HG03135 (cell line): ENCODE data around the gene COL6A2.

Experiments used
- ATAC-seq: cut with Tn5 transposase; IDR thresholded peaks from one replicate; pipeline ENCODE4 v1.9.1; 2021; ENCODE audit warnings: mild to moderate bottlenecking, moderate library complexity; ENCODE audit not compliant: unreplicated experiment

COL6A2 gene

DNA sequence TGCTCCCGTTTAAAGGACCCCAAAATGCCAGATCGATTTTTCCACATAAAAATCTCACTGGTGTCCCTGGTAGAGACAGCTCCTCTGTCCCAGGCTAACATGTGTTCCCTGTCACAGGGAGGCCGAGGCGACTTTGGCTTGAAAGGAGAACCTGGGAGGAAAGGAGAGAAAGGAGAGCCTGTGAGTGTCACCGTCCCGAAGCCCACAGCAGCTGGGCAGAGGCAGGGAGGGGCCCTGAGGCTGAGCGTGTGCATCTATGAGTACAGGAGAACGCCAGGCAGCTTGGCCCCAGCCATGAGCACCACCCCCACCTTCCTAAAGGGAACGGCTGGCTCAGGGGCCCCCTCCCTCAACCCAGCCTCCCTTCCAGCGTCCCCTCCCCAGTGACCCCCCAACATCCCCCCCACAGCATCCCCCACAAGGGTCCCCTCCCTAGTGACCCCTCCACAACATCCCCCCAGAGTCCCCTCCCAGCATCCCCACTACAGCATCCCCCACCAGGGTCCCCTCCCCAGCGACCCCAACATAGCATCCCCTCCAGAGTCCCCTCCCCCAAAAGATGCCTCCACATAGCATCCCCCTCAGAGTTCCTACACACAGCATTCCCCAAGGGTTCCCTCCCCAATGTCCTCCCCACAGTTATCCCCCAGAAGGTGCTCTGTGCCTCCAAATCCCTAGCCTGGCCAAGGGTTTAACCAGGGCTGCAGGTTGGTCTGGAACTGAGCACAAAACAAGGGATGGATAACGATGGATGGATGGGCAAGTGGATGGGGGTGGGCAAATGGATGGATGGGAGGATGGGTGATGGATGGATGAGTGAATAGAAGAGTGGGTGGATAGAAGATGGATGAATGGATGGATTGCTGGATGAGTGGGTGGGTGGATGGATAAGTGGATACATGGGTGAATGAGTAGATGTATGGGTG is 25.1 kb downstream of the COL6A2 start:
- ATAC-seq = no peak

DNA sequence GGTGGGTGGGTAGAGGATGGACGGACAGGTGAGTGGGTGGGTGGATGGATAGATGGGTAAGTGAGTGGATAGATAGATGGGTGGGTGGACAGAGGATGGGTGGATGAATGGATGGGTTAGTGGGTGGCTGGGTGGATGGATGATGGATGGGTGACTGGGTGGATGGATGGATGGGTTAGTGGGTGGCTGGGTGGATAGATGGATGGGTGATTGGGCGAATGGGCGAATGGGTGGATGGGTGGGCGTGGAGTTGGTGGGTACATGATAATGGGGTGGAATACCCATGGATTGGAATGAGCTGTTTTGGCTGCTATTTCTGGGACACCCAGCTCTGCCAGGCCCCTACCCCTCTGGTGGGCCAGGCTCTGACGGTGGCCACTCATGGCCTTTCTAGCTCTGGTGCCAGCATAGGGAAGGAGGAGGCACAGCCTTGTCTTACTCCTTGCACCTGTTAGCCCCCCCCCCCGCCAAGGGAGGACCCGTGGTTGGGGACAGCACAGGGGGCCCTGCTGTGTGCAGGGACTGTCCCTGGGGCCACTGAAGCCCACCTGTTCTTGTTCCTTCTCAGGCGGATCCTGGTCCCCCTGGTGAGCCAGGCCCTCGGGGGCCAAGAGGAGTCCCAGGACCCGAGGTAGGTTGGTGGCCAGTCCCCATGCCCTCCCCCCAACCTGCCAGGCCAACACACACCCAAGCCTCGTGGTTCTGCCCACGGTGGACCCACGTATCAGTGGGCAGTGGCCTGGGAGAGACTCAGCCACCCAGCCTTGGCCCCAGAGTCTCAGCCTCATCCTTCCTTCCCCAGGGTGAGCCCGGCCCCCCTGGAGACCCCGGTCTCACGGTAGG is 26.4 kb downstream of the COL6A2 start:
- ATAC-seq = no peak

DNA sequence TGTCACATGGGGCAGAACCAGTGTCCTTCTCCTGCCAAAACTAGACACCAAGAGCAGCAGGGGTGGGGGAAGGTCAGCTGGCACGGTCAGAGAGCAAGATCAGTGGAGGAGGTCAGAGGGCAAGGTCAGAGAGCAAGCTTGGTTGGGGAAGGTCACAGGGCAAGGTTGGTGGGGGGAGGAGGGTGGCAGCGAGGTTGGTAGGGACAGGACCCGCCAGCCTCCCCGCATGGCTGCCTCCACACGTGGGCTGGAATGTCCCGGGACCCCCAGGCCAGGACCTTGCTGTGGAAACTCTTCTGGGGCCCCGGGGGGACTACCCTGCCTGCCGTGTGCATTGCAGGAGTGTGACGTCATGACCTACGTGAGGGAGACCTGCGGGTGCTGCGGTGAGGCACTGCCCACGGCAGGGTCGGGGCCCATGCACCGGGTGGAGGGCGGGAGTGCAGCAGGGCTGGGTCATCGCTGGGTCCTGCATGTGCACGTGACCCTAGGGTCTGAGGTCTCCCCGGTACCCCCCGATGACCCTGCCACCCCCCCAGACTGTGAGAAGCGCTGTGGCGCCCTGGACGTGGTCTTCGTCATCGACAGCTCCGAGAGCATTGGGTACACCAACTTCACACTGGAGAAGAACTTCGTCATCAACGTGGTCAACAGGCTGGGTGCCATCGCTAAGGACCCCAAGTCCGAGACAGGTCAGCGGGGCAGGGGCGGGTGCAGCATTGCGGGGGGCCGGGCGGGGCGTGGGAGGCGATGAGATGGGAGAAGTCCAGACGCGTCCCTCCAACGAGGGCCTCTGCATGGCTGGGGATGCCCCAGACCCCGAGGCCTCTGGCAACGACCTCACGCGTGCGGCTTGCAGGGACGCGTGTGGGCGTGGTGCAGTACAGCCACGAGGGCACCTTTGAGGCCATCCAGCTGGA is 27.3 kb downstream of the COL6A2 start:
- ATAC-seq = no peak

DNA sequence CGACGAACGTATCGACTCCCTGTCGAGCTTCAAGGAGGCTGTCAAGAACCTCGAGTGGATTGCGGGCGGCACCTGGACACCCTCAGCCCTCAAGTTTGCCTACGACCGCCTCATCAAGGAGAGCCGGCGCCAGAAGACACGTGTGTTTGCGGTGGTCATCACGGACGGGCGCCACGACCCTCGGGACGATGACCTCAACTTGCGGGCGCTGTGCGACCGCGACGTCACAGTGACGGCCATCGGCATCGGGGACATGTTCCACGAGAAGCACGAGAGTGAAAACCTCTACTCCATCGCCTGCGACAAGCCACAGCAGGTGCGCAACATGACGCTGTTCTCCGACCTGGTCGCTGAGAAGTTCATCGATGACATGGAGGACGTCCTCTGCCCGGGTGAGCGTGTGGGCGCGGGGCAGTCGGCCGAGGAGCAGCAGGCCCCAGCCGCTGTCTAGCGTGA is 28.0 kb downstream of the COL6A2 start:
- no peak for ATAC-seq

DNA sequence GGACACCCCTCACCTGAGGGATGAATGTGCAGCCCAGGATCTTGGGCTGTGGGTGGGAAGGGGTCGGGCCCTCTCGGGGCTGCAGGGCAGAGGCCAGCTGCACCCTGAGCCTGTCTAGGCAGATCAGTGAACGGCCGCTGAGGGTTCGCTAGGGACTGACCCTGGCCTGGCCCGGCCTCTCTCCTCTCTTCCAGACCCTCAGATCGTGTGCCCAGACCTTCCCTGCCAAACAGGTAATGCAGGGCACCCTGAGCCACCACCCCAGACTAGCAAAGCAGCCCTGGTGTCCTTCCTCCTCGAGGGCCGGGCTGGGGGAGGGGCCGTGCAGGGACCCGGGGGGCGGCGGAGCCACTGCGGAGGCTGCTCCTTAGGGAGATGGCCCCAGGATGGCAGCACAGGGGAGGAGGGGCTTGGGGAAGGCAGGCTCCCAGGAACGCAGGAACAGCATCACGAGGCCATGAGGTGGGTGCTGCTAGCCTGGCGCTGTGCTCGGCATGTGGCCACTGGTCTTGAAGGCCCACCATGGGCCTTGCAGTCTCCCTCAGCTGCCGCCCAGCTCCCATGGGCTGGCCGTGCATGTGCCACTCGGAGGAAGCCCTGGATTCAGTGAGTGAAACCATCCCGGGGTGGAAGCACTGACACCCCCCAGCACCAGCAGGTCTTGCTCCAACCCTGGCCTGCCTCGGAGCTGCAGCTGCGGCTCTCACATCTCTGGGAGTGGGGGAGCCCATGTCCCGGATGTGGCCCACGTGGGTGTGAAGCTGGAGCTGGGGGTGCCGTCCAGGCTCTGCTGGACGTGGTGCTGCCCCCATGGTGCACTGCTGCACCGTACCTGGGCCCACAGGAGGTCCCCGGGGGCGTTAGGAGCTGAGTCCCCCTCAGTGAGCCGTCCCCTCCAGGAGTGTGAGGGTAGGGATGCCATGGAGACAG is 28.7 kb downstream of the COL6A2 start:
- ATAC-seq = no peak

DNA sequence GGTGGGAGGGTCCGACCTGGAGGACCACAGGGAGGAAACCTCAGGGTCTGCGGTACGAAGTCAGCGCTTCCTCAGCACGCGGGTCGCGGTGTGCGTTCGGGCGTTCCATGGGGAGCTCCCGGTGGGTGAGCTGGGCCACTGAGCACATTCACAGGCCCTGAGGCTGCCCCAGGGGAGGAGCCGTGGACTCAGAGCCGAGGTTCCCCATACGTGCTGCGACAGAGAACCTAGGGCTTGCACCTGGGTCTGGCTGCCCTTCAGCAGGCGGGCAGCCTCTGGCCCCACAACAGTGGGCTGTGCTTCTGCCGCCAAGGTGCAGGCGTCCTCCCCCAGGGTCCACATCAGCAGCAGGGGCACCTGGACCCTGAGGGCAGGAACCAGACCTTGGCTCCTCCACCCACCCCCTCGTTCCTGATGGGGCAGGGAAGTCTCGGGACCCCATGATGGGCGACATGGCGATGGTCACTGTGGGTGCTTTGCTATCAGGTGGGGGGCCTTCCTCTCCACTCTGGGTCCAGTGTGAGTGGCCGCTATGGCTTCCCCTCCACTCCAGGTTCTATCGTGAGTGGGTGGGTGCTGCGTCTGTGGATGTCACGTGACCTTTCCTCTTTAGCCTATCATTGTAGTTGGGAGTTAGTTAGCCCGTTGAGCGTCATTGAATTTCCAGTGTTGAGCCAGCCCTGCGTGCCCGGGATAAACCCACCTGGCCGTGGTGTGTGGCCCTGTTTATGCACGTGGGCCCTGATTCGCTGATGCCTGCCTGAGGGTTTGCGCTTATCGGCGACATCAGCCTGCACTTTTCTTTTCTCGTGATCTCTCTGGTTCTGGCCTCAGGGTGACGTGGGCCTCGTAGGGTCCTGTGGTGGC is 29.6 kb downstream of the COL6A2 start:
- no peak for ATAC-seq

DNA sequence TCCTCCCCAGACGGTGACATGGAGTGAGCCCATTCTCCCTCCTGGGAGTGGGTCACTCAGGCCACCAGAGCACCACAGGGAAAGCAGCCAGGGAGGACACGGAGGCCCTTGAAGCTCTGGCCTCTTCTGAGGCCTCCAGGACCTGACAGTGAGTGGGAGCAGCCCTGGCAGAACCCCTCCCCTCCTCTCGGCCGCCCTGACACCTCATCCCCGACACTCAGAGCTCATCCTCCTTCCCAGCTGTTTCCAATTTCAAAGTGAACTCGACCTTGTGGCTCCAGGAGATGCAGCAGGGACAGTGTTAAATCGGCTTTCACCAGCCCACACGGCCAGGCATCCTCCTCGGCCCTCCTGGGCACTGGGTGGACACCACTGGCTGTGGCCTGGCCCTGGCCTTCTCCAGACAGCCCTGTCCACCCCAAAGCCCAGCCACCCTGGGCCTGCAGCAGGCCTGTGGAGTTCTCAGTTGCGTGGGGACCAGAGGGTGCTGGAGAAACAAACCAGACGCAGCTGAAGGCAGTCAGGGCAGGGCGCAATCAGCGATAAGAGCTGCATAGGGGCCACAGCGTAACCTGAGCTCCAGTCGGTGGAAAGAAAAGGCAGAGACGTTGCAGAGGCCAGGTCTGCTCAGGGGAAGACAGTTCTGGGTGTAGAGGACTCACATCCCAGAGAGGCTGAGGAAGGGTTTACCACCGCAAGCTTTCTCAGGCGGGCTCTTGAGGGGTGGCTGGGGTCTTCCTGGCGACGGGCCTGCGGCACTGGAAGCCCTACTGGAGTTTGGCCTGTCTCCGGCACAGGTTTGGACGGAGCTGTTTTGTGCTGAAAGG is 30.4 kb downstream of the COL6A2 start:
- ATAC-seq = no peak

DNA sequence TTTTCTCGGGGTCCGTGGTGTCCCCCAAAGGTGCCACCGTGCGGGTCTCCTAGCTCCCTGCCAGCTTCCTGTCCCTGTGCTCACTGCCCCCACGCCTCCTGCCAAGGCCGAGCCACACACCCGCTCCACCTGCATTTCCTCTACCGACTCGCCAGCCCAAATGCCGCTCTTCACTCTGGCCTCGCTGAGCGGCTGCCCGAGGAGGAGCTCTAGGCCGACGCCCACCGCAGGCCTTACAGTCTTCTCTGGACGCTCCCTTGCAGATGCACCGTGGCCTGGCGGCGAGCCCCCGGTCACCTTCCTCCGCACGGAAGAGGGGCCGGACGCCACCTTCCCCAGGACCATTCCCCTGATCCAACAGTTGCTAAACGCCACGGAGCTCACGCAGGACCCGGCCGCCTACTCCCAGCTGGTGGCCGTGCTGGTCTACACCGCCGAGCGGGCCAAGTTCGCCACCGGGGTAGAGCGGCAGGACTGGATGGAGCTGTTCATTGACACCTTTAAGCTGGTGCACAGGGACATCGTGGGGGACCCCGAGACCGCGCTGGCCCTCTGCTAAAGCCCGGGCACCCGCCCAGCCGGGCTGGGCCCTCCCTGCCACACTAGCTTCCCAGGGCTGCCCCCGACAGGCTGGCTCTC is 31.1 kb downstream of the COL6A2 start:
- no peak for ATAC-seq

DNA sequence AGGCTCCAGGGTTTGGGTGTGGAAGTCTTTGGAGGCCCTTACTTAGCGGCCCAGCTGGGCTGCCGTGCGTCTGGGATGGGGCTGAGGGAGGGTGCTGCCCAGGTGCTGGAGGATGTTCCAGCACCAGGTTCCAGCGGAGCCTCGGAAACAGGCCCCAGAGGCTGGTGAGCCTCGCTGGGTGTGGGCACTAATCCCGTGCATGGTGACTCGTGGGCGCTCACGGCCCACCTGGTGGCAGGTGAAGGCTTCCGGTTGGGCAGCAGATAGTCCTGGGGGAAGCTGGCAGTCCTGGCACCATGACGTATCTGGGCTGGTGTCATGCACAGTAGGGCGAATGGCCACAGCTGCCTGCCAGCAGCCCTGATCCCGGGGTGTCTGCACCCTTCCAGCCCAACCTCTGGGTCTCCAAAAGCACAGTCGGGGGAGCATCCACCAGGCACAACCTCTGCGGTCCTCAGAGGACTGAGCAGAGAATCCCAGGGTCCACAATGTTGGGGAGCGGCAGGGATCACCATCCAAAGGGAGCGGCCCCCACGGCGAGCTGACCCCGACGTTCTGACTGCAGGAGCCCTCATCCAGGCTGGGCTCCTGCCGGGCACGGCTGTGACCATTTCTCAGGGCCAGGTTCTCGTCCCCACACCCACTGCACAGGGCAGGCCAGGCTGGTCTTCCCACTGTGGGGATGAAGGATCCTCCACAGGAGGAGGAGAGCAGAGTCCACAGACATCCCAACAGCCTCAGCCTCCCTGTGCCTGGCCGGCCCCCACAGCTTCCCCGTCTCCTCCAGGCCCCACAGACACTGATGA is 32.1 kb downstream of the COL6A2 start:
- ATAC-seq = no peak

DNA sequence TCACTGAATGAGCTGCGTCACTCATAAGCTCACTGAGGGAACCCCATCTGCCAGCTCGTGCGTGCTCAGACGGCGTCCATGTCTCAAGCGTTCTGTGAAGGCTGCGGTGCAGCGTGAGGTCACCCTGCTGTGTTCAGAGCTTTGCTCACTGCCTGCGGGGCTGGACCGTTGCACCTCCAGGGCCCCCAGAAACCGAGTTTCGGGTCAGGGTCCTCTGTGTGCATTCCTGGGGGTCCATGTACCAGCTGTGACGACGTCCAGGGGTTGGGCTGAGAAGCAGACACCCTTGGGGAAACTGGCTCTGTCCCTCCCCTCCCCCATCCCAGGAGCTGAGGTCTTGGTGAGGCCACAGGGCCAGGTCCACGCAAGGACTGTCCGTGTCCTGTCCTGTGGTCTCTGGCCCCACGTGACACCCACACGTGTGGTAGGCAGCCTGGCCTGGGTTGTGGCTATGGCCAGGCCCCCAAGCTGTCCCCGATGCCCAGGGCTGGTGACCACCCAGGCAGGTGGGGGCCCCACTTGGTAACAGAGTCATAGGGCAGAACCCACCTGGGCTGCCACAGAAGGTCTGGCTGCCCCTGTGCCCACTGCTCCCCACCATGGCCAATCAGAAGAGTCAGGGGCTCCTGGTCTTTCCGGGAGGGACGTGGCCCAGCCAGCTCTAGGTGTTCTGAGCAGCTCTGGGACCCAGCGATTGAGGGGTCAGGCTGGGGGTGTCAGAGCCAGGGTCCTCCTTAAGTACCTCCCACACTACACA is 33.1 kb downstream of the COL6A2 start:
- no peak for ATAC-seq

DNA sequence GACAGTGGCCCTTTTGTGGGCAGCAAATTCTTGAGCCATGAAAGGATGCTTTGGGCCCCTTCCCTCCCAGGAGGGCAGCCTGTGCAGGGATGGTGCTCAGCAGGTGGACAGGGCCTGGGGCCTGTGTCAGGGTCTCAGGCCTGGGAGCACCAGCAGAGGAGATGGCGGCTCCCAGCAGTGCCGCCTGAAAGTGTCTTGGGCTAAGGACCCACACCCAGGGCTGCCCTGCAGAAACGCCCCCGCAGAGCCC is 33.6 kb downstream of the COL6A2 start:
- no peak for ATAC-seq

DNA sequence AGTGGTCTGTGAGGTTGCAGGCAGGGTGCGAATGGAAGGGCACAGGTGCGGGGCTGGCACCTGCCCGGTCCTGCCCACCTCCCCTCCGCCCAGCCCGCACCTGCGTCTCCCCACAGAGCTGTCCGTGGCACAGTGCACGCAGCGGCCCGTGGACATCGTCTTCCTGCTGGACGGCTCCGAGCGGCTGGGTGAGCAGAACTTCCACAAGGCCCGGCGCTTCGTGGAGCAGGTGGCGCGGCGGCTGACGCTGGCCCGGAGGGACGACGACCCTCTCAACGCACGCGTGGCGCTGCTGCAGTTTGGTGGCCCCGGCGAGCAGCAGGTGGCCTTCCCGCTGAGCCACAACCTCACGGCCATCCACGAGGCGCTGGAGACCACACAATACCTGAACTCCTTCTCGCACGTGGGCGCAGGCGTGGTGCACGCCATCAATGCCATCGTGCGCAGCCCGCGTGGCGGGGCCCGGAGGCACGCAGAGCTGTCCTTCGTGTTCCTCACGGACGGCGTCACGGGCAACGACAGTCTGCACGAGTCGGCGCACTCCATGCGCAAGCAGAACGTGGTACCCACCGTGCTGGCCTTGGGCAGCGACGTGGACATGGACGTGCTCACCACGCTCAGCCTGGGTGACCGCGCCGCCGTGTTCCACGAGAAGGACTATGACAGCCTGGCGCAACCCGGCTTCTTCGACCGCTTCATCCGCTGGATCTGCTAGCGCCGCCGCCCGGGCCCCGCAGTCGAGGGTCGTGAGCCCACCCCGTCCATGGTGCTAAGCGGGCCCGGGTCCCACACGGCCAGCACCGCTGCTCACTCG is 34.1 kb downstream of the COL6A2 start:
- no peak for ATAC-seq

DNA sequence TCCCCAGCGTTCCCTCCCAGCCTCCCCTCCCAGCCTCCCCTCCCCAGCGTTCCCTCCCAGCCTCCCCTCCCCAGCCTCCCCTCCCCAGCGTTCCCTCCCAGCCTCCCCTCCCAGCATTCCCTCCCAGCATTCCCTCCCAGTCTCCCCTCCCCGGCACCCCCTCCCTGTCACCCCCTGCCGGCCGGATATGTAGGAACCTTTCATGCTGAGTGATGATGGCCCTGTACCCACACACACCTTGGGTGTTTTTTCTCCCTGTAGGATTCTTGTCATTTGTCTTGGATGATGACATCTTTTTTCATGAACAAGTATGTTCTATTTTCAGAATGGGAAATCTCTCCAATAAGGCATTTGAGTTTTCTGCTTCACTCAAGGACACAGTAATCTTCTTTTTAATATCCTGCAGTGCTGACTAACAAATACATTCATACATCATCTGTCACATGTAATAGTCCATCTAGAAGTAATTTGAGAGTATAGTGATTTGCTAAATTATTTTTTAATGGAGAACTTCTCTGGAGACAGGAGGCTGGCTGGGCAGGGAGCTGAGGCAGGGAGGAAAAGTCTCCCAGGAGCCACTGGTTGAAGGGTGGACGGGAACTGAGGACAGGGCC is 38.0 kb downstream of the COL6A2 start:
- no peak for ATAC-seq

DNA sequence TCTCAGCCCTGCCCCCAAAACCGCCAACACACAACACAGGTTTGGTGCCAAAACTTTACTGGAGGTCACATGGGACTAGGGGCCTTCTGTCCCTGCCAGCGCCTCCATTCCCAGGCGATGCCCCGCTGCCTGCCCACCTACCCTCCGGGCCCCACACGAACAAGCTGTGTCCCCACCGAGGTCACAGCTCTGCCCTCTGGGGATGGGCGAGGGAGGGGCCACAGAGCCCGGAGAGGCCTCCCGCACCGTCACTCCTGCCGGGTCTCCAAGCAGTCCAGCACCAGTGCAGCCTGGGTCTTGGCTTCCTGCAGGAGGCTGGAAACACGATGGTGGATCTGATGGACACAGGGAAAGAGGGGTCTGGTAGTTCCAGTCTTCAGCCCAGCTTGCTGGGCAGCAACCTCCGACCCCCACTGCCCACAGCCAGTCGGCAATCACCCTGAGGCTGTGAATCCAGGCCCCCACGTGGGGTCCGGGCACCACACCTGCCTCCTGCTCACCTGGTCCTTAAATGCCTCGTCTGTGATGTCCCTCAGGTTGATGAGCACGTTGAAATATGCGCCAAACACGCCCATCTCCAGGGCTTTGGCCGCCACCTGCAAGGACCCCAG is 38.9 kb downstream of the COL6A2 start:
- ATAC-seq = no peak
